Heart left ventricle (tissue), 16 donors: ENCODE measurements around the gene NWD2. TPM values are rescaled to one million over a fixed set of nuclear protein-coding genes. Genes with fewer than 3 reads are reported as not detected.
"Not testable (repeated sequence)": the region's sequence is repeated elsewhere in the genome, so short reads cannot be mapped to it uniquely, and the experiment has no call there.

ENCODE experiments used
- ATAC-seq, 4 donors: fragments of 200-7000 bp; cut with Tn5 transposase; one replicate each; pipeline ENCODE4 v1.9.1; 2020 to 2022; ENCODE audit warnings: moderate library complexity in 4 of 4, mild to moderate bottlenecking in 3 of 4, moderate number of reproducible peaks in 1 of 4
- DNase-seq, 5 donors: peaks; one replicate each; pipeline ENCODE4 v3.0.0-alpha.2; 2020
- H3K27ac ChIP-seq, 12 donors: fragments of 200-600 bp; sonication (generic) in 4 of 12; one replicate each; pipeline versions ENCODE4 v1.5.0 to v1.8.0; 2016 to 2022; ENCODE audit warnings: mild to moderate bottlenecking in 2 of 12
- H3K27me3 ChIP-seq, 9 donors: fragments of 200-600 bp; sonication (generic) in 2 of 9; one replicate each; pipeline versions ENCODE4 v1.5.1 to v1.8.0; 2016 to 2022; ENCODE audit warnings: mild to moderate bottlenecking in 3 of 9
- H3K36me3 ChIP-seq, 9 donors: fragments of 200-600 bp; sonication (generic) in 2 of 9; one replicate each; pipeline versions ENCODE4 v1.5.0 to v1.8.0; 2018 to 2022; ENCODE audit warnings: mild to moderate bottlenecking in 2 of 9
- H3K4me1 ChIP-seq, 12 donors: fragments of 200-600 bp; sonication (generic) in 4 of 12; one replicate each; pipeline versions ENCODE4 v1.5.0 to v1.8.0; 2016 to 2022; ENCODE audit warnings: mild to moderate bottlenecking in 3 of 12
- H3K4me3 ChIP-seq, 12 donors: fragments of 200-600 bp; sonication (generic) in 4 of 12; one replicate each; pipeline versions ENCODE4 v1.5.0 to v1.8.0; 2017 to 2022; ENCODE audit warnings: mild to moderate bottlenecking in 9 of 12, moderate library complexity in 4 of 12
- H3K9me3 ChIP-seq, 12 donors: fragments of 200-600 bp; sonication (generic) in 4 of 12; one replicate each; pipeline versions ENCODE4 v1.5.0 to v1.8.0; 2016 to 2022; ENCODE audit warnings: mild to moderate bottlenecking in 1 of 12
- POLR2A ChIP-seq, 2 donors: fragments of 450-650 bp; IDR thresholded peaks; one replicate each; pipeline ENCODE4 v1.6.1; 2017; ENCODE audit warnings: antibody characterized with exemption in 2 of 2, mild to moderate bottlenecking in 2 of 2, moderate library complexity in 2 of 2
- WGBS, 4 donors: extraction: QIAGEN DNeasy Blood & Tissue Kit in 2 of 4; methylation state at CpG; one replicate each; pipeline versions ENCODE4 v1.1.5 to v1.1.7; 2013 to 2018; 5-methylcytosine and 5-hydroxymethylcytosine counted together
- intact Hi-C, 10 donors: fragments of 100-400 bp; cut with DNase I; formaldehyde crosslinking; loops; one replicate each; pipeline versions ENCODE4 v1.11.1 to v1.14.2; 2022
- long read RNA-seq, 3 donors: library from polyadenylated mRNA; unstranded; transcript quantifications; one replicate each; pipeline ENCODE4 v2.0.0, GENCODE V29; 2020 to 2021
- polyA plus RNA-seq, 2 donors: library from polyadenylated mRNA; stranded (reverse); fragments of 200-250 nt; gene quantifications; one replicate each; pipeline ENCODE4 v1.2.3, GENCODE V29; 2013
- total RNA-seq, 9 donors: library from RNA; depleted of rRNA in 2 of 9; stranded (reverse); fragments of >200 nt in 2 of 9; fragmentation: NEBNext Ultra II Directional in 3 of 9; extraction: Animal tissue kit (Norgen Biotek cat#: 25700) in 3 of 9; gene quantifications; one replicate each; pipeline versions ENCODE4 v1.1.0 to v1.2.4, GENCODE V29; 2016 to 2023
- TF ChIP-seq, protein P1 (sequence below), 12 donors: fragments of 200-600 bp; sonication (generic) in 4 of 12; IDR thresholded peaks; one replicate each; pipeline versions ENCODE4 v1.5.0 to v1.8.0; 2018 to 2022; ENCODE audit warnings: antibody characterized with exemption in 12 of 12, mild to moderate bottlenecking in 5 of 12
- donor health status: ischemic (EF 13 %, LVEDD 7.1; RV severe dilation, severe dysfunction).
- donor health status: healthy with polysubstance abuse.
- donor health status: DM: no; HTN: yes; CAD: no.
- donor health status: DM: no; HTN: no; CAD: no.
- donor health status: ischemic (EF 25% LVEDD 6.9; RV normal size, moderate dysfunction).
- donor health status: ischemic (EF 25% LVEDD 5.7; RV mildly dilated, moderate dysfunction).
- donor health status: healthy.
- donor health status: DM: yes; HTN: yes; CAD: no.
- donor health status: ischemic (EF 35%, LVEDD 5.7; RV mildly dilated, moderate dysfunction).
- donor health status: nonischemic (EF 11% LVEDD 7.7; RV severe dilation, severe dysfunction).
- donor health status: DM: yes; HTN: yes; CAD: no.
- donor health status: PGD.
- donor health status: ischemic (EF 29% LVEDD 5.4; RV normal size, mild dysfunction).
- donor health status: nonischemic (EF 23%, LVEDD 6.1; RV moderate dilation, normal function).

Gene NWD2
- total RNA-seq (under 1 TPM in 4 of 9 donors, not detected in 5; 0.02 to 0.16 (median 0.09) TPM), polyA plus RNA-seq (under 1 TPM; under 0.01 to 0.08 TPM)
- long read RNA-seq, donor 1: 0 reads
- long read RNA-seq, donor 2: 0 reads
- long read RNA-seq, donor 3: 0 reads

DNA sequence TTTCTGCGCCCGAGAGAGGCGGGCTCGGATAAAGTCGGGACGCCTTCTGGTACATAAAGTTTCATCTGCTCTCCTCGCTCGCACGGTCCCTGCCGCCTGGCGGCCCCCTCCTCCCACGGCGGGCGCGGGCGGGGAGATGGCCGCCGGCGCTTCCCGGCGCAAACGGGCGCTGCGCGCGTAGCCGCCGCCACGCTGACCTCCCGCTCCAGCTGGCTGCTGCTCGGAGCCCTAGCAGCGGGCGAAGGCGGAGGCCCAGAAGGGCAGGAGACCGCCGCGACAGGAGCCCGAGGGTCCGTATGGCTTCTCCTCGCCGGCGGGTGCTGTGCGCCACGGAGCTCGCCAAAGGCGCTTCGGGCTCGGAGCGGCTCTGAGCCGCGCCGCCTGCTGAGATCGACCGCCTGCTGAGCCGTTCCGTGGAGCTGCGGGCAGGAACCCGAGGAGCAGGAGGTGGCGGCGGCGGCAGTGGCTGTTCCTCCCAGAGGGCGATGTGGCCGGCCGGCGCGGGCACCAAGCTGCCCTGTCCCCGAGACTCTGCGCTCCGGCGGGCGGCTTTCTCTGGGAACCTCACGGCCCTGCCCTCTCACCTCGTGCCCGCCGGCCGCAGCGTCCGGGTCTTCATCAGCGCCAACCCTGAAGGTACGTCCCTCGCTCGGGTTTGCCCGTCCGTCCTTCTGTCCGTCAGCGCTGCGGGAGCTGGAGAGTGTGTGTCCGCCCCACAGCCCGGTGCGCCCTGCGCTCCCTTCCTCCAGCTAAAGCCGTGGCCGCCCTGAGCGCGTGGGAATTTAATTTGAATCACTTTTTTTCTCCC is at the start of gene NWD2:
Gene NWD2, plus strand, starts transcription at position 161 of the 808 bp plus-strand sequence. Its CDS starts 325 bp downstream, at position 486.
- intact Hi-C loops: no loop called here
- WGBS, 4 donors: 0 to 1% (median 1%) methylated on average over 53 to 95 of the region's 95 CpGs
- H3K9me3 ChIP-seq: no peaks in the 10 kb centered on the region
- H3K36me3 ChIP-seq: no peaks in the 10 kb centered on the region
- no peak for ATAC-seq
- H3K27ac ChIP-seq: no peak within 1 kb of the TSS
- TF ChIP-seq POLR2A (IDR thresholded peaks at IDR 0.05): no peak
- TF ChIP-seq, protein P1, sequence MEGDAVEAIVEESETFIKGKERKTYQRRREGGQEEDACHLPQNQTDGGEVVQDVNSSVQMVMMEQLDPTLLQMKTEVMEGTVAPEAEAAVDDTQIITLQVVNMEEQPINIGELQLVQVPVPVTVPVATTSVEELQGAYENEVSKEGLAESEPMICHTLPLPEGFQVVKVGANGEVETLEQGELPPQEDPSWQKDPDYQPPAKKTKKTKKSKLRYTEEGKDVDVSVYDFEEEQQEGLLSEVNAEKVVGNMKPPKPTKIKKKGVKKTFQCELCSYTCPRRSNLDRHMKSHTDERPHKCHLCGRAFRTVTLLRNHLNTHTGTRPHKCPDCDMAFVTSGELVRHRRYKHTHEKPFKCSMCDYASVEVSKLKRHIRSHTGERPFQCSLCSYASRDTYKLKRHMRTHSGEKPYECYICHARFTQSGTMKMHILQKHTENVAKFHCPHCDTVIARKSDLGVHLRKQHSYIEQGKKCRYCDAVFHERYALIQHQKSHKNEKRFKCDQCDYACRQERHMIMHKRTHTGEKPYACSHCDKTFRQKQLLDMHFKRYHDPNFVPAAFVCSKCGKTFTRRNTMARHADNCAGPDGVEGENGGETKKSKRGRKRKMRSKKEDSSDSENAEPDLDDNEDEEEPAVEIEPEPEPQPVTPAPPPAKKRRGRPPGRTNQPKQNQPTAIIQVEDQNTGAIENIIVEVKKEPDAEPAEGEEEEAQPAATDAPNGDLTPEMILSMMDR (IDR thresholded peaks at IDR 0.05): no peak
- H3K27me3 ChIP-seq: peaks cover 9 to 82% (median 37%) of the 10 kb centered on the region in 9 donors
- peak in 1 of 5 donors; percentile 18 for DNase-seq
- peaks cover 0 to 17% (median 0%) of the 10 kb centered on the region in 12 donors for H3K4me1 ChIP-seq
- peak within 1 kb of the TSS in 7 of 12 donors; percentile 10 to 31 (median 22) for H3K4me3 ChIP-seq

- no peaks in the 10 kb centered on the region for H3K4me1 ChIP-seq
- no peak overlapping the region for H3K4me3 ChIP-seq
- no peaks in the 10 kb centered on the region for H3K27me3 ChIP-seq
- DNase-seq (no peak), ATAC-seq (no peak)
- 62 to 74% (median 66%) methylated on average over 3 of the region's 3 CpGs for WGBS, 4 donors
- H3K9me3 ChIP-seq: peaks cover 0 to 7% (median 0%) of the 10 kb centered on the region in 12 donors
- H3K36me3 ChIP-seq: no peaks in the 10 kb centered on the region
- intact Hi-C loops: no loop called here
- no peak overlapping the region for H3K27ac ChIP-seq
- TF ChIP-seq POLR2A (IDR thresholded peaks at IDR 0.05): no peak
- TF ChIP-seq, protein P1 (IDR thresholded peaks at IDR 0.05): no peak
Measured at GRCh38 chr4:37197899-37198298, 46.6 kb upstream of the NWD2 start.

DNA sequence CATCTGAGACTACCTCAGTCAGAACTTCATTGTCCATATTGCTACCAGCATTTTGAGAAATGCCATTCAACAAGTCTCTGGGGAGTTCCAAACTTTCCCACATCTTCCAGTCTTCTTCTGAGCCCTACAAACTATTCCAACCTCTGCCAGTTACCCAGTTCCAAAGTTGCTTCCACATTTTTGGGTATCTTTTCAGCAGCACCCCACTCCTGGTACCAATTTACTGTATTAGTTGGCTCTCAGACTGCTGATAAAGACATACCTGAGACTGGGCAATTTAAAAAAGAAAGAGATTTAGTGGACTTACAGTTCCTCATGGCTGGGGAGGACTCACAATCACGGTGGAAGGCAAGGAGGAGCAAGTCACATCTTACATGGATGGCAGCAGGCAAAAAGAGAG is 39.8 kb upstream of the NWD2 start:
- H3K4me1 ChIP-seq, intact Hi-C loops, H3K36me3 ChIP-seq, H3K27ac ChIP-seq, ATAC-seq, DNase-seq, H3K27me3 ChIP-seq, H3K4me3 ChIP-seq: not testable (repeated sequence)
- 75 to 86% (median 82%) methylated on average over 1 of the region's 1 CpG for WGBS, 4 donors
- H3K9me3 ChIP-seq: peaks cover 0 to 30% (median 5%) of the 10 kb centered on the region in 12 donors

- intact Hi-C loops: no loop called here
- Histone ChIP-seq H3K4me3 (no peak overlapping the region), H3K4me1 (no peaks in the 10 kb centered on the region), H3K27ac (no peak overlapping the region), H3K27me3 (peaks cover 0 to 2% (median 0%) of the 10 kb centered on the region in 9 donors), H3K9me3 (peaks cover 0 to 3% (median 0%) of the 10 kb centered on the region in 12 donors), H3K36me3 (no peaks in the 10 kb centered on the region)
- no peak for DNase-seq
- WGBS, 4 donors: 79 to 84% (median 84%) methylated on average over 2 of the region's 2 CpGs
- TF ChIP-seq, protein P1 (IDR thresholded peaks at IDR 0.05): no peak
- no peak for TF ChIP-seq POLR2A (IDR thresholded peaks at IDR 0.05)
- no peak for ATAC-seq
Measured at GRCh38 chr4:37216209-37216608, 28.3 kb upstream of the NWD2 start.
